GM19397 (cell line): ENCODE data around the gene IL27RA.
"Not testable (repeated sequence)": the region's sequence is repeated elsewhere in the genome, so short reads cannot be mapped to it uniquely, and the experiment has no call there.

Experiments used
- ATAC-seq: cut with Tn5 transposase; IDR thresholded peaks from one replicate; pipeline ENCODE4 v1.9.1; 2021; ENCODE audit warnings: mild to moderate bottlenecking, moderate library complexity; ENCODE audit not compliant: unreplicated experiment

The IL27RA gene

DNA sequence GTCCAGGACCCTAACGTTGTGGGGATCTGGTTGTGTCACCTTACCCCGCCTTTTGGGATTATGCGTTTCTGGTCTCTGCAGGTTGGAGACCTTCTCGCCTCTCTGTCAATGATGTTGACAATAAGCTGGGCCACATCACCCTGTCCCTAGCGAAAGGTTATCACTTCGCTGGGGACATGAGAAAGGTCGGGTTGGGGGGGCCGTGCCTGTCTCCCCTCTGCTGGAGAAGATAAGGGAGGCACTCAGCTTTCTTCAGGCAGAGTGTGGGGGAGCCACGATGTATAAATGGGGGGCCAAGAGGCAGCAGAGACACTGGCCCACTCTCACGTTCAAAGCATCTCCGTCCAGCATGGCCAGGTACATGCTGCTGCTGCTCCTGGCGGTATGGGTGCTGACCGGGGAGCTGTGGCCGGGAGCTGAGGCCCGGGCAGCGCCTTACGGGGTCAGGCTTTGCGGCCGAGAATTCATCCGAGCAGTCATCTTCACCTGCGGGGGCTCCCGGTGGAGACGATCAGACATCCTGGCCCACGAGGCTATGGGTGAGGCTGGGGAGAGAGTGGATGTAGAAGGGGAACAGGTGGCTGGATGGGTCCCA, 3.6 kb upstream of the IL27RA start, which contains the start of gene RLN3:
TSS of gene RLN3 (plus strand) at position 293 of the 595 bp plus-strand sequence. CDS start at position 350, 57 bp downstream.
- ATAC-seq = no peak

DNA sequence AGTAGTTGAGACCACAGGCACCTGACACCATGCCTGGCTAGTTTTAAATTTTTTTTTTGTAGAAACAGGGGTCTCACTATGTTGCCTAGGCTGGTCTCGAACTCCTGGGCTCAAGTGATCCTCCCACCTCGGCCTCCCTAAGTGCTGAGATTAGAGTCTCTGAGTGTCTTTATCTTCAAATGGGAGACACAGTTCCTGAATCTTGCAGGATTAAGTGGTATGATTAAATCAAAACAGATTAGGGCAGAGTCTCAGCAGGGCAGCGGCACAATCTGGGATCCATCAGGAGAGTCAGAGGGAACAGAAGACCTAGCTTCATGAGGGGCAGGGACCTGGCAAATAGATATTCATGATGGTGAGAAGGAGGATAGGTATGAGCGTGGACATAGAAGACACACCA, 2.7 kb upstream of the IL27RA start:
- ATAC-seq = no peak

DNA sequence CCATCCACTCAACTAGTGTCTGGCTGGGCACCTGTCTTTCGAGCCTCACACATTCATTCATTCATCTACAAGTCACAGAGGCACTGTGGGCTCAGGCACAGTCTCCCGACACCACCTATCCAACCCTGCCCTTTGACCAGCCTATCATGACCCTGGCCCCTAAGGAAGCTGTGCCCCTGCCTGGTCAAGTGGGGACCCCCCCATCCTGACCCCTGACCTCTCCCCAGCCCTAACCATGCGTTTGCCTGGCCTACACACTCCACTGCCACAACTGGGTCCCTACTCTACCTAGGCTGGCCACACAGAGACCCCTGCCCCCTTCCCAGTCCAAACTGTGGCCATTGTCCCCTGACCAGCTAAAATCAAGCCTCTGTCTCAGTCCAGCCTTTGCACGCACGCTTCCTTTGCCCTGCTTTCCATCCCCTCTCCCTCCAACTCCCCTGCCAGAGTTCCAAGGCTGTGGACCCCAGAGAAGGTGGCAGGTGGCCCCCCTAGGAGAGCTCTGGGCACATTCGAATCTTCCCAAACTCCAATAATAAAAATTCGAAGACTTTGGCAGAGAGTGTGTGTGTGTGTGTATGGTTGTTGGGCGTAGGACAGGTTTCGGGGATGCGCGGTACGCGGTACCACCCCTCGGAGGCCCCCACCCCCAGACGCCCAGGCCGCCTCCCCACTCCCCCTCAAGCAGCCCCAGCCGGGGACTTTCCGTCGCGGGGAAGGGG, 404 bp upstream of the IL27RA start:
- ATAC-seq = no peak

DNA sequence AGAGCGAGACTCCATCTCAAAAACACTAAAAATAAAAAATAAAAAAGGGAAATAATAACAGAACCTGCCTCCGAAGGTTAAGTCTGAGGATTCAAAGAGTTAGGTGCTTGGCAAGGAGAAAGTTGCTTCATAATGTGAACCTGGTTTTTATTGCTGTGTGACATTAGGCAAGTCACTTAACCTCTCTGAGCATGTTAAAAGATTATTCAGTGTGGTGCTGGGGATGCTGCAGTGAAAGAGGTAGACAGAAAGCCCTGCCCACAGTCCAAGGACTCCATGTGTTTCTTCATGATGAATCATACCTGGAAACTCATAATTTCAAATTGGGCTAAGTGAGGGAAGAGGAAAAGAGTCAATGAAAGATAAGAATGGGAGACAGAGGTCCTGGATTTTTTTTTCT, 2.4 kb downstream of the IL27RA start:
- no peak for ATAC-seq

DNA sequence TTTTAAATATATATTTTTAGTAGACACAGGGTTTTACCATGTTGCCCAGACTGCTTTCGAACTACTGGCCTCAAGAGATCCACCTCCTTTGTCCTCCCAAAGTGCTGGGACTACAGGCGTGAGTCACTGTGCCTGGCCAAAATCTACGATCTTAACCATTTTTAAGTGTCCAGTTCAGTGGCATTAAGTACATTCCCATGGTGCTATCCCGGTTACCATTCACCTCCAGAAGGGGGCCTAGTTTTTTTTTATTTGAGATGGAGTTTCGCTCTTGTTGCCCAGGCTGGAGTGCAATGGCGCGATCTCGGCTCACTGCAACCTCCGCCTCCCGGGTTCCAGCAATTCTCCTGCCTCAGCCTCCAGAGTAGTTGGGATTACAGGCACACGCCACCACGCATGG, 3.6 kb downstream of the IL27RA start:
- ATAC-seq = not testable (repeated sequence)

DNA sequence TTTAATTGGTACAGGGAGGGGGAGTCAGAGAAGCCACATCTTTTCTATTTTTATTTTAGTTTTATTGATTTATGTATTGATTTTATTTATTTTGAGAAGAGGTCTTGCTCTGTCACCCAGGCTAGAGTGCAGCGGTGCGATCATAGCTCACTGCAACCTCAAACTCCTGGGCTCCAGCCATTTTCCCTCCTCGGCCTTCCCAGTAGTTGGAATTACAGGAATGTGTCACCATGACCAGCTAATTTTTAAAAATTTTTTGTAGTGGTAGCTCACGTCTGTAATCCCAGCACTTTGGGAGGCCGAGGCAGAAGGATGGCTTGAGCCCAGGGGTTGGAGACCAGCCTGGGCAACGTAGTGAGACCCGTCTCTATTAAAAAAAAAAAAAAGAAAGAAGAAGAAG, 4.1 kb downstream of the IL27RA start:
- ATAC-seq = no peak

DNA sequence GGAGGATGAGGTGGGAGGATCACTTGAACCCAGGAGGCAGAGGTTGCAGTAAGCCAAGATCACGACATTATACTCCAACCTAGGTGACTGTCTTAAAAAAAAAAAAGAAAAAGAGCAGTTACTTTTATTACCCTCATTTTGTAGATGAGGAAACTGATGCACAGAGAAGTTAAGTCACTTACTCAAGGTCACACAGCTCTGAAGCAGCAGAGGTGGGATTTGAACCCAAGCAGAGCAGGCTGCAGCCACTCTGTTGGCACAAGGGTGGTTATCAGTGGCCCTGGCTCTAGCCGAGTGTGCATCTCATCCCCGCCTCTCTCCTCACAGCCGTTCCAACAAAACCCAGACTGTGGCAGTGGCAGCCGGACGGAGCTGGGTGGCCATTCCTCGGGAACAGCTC, 7.6 kb downstream of the IL27RA start:
- no peak for ATAC-seq

DNA sequence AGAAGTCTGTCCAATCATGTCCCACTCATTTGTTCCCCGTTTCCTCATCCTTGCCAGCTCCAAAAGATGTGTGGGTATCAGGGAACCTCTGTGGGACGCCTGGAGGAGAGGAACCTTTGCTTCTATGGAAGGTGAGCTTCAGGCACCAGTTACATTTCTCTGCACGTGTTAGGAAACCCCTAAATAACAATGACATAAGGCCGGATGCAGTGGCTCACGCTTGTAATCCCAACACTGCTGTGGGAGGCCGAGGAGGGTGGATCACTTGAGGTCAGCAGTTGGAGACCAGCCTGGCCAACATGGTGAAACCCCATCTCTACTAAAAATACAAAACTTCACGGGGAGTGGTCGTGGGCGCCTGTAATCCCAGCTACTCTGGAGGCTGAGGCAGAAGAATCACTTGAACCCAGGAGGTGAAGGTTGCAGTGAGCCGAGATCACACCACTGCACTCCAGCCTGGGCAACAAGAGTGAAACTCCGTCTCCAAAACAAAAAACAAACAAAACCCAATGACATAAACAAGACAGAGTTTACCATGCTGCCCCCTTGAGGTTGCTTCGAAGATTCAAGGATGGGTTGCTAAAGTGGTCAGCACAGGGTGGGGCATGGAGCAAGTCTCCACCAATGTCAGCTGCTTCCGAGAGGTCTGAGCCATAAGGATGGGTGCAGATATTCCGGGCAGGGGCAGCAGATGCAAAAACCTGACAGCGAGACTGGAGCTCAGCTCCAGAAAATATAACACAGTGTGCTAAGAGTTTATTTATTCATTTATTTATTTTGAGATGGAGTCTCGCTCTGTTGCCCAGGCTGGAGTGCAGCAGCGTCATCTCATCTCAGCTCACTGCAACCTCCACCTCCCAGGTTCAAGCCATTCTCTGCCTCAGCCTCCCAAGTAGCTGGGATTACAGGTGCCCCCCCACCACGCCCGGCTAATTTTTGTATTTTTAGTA, 11.4 kb downstream of the IL27RA start:
- not testable (repeated sequence) for ATAC-seq

DNA sequence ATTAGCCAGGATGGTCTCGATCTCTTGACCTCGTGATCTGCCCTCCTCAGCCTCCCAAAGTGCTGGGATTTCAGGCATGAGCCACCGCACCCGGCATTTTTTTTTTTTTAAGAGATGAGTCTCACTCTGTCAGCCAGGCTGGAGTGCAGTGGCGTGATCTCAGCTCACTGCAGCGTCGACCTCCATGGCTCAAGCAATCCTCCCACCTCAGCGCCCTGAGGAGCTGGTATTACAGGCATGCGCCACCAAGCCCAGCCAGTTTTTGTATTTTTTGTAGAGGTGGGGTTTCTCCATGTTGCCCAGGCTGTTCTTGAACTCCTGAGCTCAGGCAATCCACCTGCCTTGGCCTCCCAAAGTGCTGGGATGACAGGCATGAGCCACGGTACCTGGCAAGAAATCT, 16.3 kb downstream of the IL27RA start:
- not testable (repeated sequence) for ATAC-seq

DNA sequence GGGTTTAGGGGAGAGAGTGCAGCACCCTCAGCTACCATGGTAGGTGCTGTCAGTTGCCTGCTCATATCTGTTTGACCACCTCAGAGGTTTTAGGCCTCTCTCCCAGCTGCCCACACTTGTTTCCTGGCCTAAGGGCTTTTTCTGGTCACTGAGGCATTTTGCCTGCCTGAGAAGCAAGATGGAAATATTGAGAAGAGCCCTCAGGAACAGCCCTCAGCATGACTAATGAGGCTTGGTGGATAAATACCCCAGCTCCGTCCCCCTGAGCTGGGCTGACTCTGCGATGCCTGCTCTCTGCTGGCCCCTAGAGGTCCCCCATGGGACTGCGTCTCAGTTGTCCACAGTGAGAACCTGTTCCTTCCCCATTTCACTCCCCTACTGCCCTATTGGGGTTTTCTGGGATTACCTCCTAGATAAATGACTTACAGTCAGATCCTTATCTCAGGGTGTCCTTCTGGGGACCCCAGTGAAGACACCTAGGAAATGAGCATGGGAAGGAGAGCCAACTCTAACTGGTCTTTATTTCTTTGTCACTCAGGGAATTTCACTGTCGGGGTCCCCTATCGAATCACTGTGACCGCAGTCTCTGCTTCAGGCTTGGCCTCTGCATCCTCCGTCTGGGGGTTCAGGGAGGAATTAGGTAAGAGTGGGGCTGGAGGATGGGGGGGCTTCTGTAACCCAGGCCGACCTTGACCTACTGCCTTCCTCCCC, 17.0 kb downstream of the IL27RA start:
- no peak for ATAC-seq

DNA sequence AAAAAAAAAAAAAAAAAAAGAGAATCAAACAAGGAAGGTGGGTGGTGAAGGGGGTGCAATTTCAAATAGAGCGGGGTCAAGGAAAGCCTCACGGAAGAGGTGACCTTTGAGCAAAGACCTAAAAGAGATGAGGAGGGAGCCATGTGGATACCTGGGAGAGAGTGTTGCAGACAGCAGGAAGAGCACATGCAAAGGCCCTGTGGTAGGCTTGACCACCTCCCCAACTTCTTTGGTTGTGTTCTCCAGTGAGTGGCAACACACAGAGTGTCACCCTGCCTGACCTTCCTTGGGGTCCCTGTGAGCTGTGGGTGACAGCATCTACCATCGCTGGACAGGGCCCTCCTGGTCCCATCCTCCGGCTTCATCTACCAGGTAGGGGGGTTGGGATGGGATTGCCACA, 18.9 kb downstream of the IL27RA start:
- no peak for ATAC-seq

DNA sequence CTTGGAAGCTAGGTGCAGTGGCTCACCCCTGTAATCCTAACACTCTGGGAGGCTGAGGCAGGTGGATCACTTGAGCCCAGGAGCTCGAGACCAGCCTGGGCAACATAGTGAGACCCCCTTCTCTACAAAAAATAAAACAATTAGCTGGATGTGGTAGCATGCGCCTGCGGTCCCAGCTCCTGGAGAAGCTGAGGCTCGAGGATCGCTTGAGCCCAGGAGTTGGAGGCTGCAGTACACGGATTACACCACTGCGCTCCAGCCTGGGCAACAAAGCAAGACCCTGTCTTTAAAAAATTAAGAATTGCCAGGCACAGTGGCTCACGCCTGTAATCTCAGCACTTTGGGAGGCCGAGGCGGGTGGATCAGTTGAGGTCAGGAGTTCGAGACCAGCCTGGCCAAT, 19.4 kb downstream of the IL27RA start:
- not testable (repeated sequence) for ATAC-seq

DNA sequence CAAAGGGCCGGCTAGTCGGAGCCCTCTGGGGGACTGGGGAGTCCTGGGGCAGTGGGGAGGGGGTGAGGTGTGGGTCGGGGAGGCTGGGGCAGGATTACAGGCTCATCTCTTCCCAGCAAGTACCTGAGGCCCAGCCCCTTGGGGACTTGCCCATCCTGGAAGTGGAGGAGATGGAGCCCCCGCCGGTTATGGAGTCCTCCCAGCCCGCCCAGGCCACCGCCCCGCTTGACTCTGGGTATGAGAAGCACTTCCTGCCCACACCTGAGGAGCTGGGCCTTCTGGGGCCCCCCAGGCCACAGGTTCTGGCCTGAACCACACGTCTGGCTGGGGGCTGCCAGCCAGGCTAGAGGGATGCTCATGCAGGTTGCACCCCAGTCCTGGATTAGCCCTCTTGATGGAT, 20.4 kb downstream of the IL27RA start:
- ATAC-seq = no peak

DNA sequence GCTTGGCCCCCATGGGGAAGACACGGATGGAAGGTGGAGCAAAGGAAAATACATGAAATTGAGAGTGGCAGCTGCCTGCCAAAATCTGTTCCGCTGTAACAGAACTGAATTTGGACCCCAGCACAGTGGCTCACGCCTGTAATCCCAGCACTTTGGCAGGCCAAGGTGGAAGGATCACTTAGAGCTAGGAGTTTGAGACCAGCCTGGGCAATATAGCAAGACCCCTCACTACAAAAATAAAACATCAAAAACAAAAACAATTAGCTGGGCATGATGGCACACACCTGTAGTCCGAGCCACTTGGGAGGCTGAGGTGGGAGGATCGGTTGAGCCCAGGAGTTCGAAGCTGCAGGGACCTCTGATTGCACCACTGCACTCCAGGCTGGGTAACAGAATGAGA, 20.9 kb downstream of the IL27RA start:
- no peak for ATAC-seq

DNA sequence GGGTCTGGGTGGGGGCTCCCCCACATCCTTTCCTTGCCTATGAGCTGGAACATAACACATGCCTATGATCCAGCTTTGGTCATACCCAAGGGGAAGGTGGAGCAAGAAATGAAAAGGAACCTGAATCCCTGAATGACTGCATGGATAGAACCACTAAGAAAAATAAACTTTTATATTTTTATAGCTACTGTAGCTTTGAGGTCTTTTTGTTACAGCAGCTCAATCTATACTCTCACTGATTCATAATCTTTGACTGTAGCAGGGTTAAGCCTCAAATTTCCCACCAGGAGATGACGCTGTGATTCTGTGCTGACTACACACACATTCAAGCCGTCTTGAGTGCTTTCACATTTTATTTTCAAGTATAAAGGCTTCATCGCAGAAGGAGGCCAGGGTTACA, 21.5 kb downstream of the IL27RA start:
- ATAC-seq = no peak

DNA sequence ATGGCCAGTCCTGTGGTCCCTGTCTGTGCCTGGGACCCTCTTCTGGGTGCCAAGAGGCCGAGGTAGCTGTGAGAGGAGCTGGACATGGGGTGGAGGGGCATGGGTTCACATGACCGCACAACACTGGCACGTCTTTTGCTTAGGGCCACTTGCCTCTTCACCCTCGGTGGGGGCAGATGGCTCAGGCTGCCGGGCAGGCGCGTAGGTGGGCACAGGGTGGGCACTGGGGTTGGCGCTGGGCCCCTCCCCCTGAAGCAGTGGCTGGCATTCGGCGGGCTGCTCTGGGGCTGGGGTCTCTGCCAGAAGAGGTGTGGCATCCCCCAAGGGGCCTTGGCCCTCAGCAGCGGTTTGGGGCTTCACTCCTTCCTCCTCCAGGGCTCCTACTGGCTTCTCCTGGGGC, 21.9 kb downstream of the IL27RA start:
- ATAC-seq = no peak

DNA sequence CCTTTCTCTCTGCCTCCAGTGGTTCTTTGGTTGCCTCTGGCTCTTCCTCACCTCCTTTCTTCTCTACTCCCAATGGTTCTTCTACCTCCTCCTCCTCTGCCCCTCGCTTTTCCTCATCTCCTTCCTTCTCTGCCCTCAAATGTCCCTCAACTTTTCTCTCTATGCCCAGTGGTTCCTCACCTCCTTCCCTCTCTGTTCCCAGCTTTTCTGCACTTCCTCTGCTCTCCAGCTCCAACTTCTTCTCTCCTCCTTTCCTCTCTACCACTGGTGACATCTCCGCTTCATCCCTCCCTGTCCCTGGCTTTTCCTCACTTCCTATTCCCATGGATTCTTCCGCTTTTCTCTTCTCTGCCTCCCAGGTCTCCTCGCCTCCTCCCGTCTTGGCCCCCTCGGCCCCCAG, 22.5 kb downstream of the IL27RA start:
- ATAC-seq = no peak

DNA sequence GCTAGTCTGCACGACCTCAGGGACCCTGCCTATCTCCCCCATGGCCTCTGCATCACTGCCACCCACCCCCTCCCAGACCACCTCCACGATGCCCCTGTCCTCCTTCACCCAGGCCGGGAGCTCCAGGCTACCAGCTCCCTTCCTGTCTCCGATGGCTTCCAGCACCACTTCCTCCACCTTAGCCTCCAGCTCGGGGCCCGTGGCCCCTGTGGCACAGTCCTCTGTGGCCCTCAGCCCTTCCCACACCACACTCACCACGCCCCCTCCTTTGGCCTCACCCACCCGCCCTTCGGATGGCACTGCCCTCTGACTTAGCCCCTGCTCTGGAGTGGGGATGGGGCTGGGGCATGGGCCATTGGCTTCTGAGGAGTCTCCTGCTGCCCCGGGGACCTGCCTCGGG, 23.2 kb downstream of the IL27RA start:
- no peak for ATAC-seq

DNA sequence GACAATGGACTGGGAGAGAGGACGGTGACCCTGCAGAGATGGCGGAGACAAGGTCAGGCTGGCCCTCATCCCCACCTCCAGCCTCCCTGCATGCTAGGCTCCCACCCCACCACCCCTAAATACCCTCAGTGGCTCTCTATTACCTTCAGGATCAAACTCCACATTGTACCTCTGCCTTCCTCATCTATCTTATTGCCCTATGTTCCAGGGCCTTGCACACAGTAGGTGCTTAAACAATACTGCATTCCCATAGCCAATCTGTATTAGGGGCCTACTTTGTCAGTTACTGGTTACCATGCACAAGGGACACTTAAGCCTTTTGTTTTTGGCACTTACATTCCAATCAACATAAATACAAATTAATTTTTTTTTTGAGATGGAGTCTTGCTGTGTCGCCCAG, 23.8 kb downstream of the IL27RA start:
- ATAC-seq = no peak

DNA sequence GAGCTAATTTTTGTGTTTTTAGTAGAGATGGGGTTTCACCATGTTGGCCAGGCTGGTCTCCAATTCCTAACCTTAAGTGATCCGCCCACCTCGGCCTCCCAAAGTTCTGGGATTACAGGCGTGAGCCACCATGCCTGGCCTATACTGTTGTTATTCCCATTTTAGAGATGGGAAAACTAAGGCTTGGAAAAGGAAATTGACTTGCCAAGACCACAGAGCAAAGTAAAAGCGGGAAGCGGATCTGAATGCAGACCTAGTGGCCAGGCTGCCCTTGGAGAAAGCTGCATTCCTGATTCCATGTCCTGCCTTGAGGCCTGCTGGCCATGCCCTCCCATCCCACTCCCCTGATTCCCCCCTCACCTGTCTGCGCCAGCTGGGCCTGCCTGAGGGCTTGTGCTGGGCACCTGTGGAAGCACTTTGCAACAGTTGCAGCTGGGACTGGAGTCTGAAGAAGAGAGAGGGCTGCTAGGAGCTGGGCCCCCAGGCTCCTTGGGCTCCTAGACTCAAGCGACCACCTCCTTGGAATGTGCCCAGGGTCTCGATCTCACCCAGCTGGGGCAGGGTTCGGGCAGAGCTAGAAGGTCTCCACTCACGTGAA, 24.6 kb downstream of the IL27RA start:
- no peak for ATAC-seq
